A204.1 (cell line): ENCODE results near the gene PNRC2.

ENCODE experiments used
- FAIRE-seq: peaks from 2 replicates; lab custom pipeline; 2012; peaks lifted over from hg19 to GRCh38; lab: Jason Lieb, UNC

Gene PNRC2, protein sequence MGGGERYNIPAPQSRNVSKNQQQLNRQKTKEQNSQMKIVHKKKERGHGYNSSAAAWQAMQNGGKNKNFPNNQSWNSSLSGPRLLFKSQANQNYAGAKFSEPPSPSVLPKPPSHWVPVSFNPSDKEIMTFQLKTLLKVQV

DNA sequence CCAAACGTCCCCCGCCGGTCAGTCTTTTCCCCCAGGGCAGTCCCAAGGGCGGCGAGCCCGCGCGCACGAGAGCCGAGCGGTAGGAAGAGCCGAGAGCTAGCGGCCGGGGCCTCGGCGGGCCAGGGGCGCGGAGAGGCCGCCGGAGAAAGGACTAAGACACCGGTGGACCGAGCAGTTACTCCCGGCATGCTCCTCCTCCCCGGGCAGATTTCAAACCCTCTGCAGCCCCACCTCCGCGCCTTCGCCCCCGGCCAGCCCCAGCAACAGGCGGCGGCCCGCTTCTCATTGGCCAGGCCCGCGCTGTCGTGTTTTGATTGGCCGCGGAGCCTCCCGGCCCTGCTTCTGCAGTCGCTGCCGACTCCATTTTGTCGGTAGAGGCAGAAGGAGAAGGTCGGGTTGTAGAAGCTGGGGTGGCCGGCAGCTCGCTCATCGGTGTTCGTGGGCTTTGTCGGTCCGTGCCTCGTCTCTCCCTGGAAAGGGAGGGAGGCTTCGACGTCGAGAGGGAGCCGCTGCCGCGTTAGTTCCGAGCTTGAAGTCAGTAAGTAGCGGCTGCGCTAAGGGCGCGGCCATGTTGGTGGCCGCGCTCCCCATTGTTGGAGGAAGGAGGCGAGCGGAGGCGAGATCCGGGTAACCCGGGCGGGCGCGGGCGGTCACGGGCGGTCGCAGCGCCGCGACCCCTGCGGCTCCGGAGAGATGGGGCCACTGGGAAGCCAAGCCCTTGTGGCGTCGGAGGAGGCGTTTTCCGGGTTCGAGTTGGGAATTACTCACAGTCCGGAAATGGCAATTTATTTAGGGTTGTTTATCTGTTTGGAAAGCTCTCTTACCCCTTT, at the start of gene PNRC2:
Gene PNRC2, plus strand, starts transcription at position 368 of the 830 bp plus-strand sequence. CDS start 1,630 bp downstream, outside the sequence.
- FAIRE-seq: peak; percentile 90

- FAIRE-seq: no peak
These were observed 49.5 kb upstream of the PNRC2 start for GRCh38 chr1:23910144-23910543.

- FAIRE-seq: no peak
These were observed 48.9 kb upstream of the PNRC2 start for GRCh38 chr1:23910553-23911246.

- no peak for FAIRE-seq
These were observed 47.7 kb upstream of the PNRC2 start for GRCh38 chr1:23911921-23912320.

- no peak for FAIRE-seq
These were observed 46.3 kb upstream of the PNRC2 start, which contains the start of gene CNR2 for GRCh38 chr1:23913212-23913880. TSS of gene CNR2 (minus strand) at chr1:23913362. CDS start at chr1:23875617, 37,745 bp downstream.

DNA sequence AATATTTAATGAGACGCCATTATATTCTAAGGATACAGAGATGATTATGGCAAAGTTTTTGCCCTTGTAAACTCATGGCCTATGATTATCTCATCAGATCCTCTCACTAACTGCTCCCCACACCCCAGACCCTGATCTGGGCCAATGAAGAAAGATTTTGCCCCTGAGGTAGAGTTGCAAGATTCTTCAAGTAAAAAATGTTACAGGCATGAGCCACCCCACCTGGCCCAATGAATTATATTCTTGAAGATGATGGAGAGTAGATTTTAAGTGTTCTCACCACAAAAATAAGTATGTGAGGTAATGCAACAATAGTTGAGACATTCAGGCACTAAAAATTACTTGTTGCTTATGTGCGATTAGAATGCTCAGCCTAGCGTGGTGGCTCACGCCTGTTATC, 44.7 kb upstream of the PNRC2 start:
- FAIRE-seq: no peak

DNA sequence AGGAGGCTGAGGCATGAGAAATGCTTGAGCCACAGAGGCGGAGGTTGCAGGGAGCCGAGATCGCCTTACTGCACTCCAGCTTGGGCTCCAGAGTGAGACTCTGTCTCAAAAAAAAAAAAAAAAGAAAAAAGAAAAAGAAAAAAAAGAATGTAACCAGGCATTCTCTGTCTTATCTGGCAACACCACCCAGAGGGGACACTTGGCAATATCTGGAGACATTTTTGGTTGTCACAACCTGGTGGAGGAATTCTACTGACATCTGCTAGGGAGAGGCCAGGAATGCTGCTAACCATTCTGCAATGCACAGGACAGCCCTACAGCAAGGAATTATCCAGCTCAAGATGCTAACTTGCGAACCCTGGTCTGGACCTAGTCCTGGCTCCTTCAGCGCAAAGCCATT, 44.2 kb upstream of the PNRC2 start:
- FAIRE-seq: no peak

DNA sequence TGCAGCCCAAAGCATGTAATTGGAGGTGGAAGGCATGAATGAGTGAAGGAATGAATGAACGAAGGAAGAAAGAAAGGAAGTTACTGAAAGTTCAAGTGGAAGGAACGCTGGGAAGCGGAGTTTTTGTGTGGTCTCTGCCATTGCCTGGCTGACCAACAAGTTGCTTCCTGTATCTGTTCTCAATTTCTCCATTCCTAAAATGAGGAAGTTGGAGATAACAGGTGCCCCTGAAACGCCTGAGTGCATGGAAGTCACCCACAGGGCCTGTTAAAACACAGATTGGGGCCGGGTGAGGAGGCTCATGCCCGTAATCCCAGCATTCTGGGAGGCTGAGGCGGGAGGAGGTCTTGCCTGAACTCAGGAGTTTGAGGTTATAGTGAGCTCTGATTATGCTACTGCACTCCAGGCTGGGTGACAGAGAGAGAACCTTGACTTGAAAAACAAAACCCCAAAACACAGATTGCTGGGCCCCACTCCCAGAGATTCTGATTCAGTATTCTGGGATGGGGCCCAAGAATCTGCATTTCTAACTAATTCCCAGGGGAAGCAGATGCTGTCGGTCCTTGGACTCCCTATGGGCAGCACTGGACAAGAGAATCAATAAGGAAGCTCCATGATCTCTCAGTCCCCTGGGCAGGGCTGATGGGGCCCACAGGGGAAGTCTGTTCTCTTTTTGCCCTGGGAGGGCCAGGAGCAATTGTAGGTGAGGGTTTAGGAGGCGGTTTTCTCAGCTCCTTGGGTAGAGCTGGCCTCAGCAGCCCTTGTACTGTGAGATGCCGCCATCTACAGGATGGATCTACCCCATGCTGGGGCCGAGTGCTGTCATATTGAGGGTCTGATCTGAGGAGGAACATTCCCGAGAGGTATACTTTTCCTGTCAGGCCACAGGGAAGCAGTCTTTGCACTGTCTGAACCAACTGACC, 43.2 kb upstream of the PNRC2 start:
- no peak for FAIRE-seq

GRCh38 chr1:23922321-23922943, 37.2 kb upstream of the PNRC2 start:
- FAIRE-seq: no peak

- FAIRE-seq: no peak
These were observed 35.8 kb upstream of the PNRC2 start for GRCh38 chr1:23923592-23924499.

- FAIRE-seq: no peak
These were observed 35.0 kb upstream of the PNRC2 start for GRCh38 chr1:23924601-23925000.

DNA sequence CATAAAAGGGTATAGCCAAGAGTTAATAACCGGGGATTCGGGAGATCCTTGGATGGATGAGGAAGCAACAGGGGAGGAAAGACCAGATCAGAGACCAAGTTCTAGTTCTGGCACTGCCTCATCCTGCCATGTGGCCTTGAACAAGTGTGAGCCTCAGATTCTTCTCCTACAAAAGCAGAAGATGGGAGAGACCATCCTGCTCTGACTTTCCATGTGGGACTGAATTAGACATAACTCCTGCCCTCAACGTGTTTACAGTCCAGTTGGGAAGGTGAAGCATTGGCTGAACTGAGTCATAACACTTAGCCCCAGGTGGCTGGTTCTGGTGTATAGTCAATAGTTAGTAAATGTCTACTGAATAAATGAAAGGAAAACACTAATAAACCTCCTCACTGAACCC, 34.3 kb upstream of the PNRC2 start:
- no peak for FAIRE-seq

DNA sequence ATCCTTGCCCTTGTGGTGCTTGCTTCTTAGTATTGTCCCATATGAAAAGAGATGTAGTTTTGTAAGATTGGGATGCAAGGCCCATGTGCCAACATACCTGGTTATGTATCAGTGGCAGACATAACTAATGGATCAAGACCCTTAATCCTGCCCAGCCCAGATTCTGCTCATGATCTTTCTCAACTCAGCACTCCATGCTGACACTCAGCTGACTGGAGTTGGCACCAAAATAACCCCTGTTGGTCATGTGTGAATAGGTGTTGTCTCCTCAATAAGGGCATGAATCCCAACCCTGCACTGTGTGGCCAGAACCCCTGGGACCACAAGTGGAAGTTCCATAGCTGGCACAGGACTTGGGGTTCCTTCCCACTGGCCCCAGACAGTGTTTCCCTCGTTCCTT, 32.5 kb upstream of the PNRC2 start:
- no peak for FAIRE-seq

GRCh38 chr1:23928789-23929188, 30.8 kb upstream of the PNRC2 start:
- no peak for FAIRE-seq

DNA sequence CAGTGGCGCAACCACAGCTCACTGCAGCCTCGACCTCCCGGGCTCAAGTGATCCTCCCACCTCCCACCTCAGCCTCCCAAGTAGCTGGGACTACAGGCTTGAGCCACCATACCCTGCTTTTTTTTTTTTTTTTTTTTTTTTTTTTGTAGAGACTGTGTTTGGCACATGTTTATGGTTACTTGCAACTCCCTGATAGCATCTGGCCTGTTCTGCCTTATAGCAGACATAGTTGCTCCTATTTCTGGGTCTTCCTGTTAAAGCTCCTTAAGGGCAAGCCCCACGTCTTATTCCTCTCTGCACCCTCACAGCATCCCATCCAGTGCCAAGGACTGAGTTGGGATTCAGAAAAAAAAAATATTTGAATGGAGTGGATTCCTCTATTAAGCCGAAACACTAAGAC, 29.4 kb upstream of the PNRC2 start:
- no peak for FAIRE-seq

GRCh38 chr1:23930861-23931490, 28.7 kb upstream of the PNRC2 start:
- no peak for FAIRE-seq

- no peak for FAIRE-seq
These were observed 28.1 kb upstream of the PNRC2 start for GRCh38 chr1:23931491-23931880.

DNA sequence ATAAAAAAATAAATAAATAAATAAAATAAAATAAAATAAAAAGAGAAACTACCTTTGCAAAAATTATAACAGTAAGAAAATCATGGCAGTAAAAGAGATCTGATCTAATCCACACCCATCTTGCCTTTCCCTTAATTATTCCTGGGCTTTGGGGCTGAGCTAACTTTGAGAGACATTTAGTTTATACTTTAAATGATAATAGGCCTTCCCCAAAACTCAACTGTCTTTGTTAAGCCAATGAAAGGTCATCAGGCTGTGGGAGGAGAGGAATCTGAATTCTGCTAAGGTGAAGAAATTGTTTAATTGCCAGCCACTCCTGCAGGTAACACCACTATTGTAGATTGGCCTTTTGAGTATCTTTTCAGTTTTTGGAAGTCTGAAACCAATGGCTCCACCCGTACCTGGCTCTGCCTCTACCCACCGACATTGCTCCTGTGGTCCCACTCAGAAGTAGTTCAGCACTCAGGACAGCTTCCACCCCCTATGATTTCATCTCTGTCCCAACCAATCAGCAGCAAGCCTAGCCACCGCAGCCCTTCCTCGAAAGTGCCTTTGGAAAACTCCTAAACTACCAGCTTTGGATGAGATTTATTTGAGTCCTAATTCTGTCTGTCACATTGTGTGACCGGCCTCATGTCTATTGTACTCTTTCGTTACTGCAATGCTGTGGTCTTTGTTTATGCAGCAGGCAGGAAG, 23.0 kb upstream of the PNRC2 start:
- no peak for FAIRE-seq

- no peak for FAIRE-seq
These were observed 12.3 kb upstream of the PNRC2 start for GRCh38 chr1:23947366-23947765.
